PC-9 (cell line): ENCODE measurements around the gene INS. TPM values are rescaled to one million over a fixed set of nuclear protein-coding genes. Genes with fewer than 3 reads are reported as not detected.

ENCODE experiments used
- BruUV-seq: library from RNA; stranded (reverse); fragments of 400-500 nt; replicated peaks from 2 replicates; lab custom pipeline; 2021; lab: Mats Ljungman, UMichigan
- CTCF ChIA-PET: fragments of 300-600 bp; sonication (Branson Sonifier 250); formaldehyde crosslinking; loops from one replicate; lab custom pipeline; 2022; ENCODE audit warnings: antibody characterized with exemption; lab: Charles Lee
- POLR2A ChIA-PET: fragments of 300-600 bp; sonication (Branson Sonifier 250); formaldehyde crosslinking; loops from one replicate; lab custom pipeline; 2022; ENCODE audit warnings: antibody characterized with exemption; ENCODE audit not compliant: unreplicated experiment; lab: Charles Lee
- DNase-seq, 2 experiments: peaks; one replicate each; pipeline versions ENCODE4 v3.0.0 to v3.0.0-alpha.2; 2015 to 2022; ENCODE audit warnings: mixed read lengths in 1 of 2
- H2AFZ ChIP-seq: fragments of 200-600 bp; sonication (generic); 2 replicates; pipeline ENCODE4 v1.8.1; 2017; ENCODE audit warnings: antibody characterized with exemption
- H3F3A ChIP-seq: fragments of 200-600 bp; sonication (generic); 2 replicates; pipeline ENCODE4 v1.8.1; 2017; ENCODE audit warnings: antibody characterized with exemption, mild to moderate bottlenecking, low read depth; ENCODE audit not compliant: insufficient read depth
- H3K27ac ChIP-seq: fragments of 200-600 bp; sonication (generic); 2 replicates; pipeline ENCODE4 v1.6.1; 2016; ENCODE audit warnings: mixed run types
- H3K27me3 ChIP-seq: fragments of 200-600 bp; sonication (generic); 2 replicates; pipeline ENCODE4 v1.6.1; 2016; ENCODE audit warnings: low read depth, mixed run types; ENCODE audit not compliant: insufficient read depth
- H3K36me3 ChIP-seq: fragments of 200-600 bp; sonication (generic); 2 replicates; pipeline ENCODE4 v1.6.1; 2016; ENCODE audit warnings: low read depth, mixed run types
- H3K4me1 ChIP-seq: fragments of 200-600 bp; sonication (generic); replicated peaks from 2 replicates; pipeline ENCODE4 v1.6.1; 2016; ENCODE audit warnings: mixed run types; ENCODE audit not compliant: insufficient read depth
- H3K4me2 ChIP-seq: fragments of 200-600 bp; sonication (generic); 2 replicates; pipeline ENCODE4 v1.6.1; 2017; ENCODE audit warnings: mixed run types
- H3K4me3 ChIP-seq: fragments of 200-600 bp; sonication (generic); 2 replicates; pipeline ENCODE4 v1.6.1; 2016; ENCODE audit warnings: mixed run types
- H3K79me2 ChIP-seq: fragments of 200-600 bp; sonication (generic); 2 replicates; pipeline ENCODE4 v1.6.1; 2017; ENCODE audit warnings: low read depth, mixed run types
- H3K9me2 ChIP-seq: fragments of 200-600 bp; sonication (generic); 2 replicates; pipeline ENCODE4 v1.8.1; 2017; ENCODE audit warnings: mild to moderate bottlenecking; ENCODE audit not compliant: insufficient read depth
- H3K9me3 ChIP-seq: fragments of 200-600 bp; sonication (generic); 2 replicates; pipeline ENCODE4 v1.8.1; 2016; ENCODE audit warnings: low read depth; ENCODE audit not compliant: insufficient read depth
- H4K20me1 ChIP-seq: fragments of 200-600 bp; sonication (generic); 2 replicates; pipeline ENCODE4 v1.8.1; 2017; ENCODE audit not compliant: insufficient read depth
- EZH2 ChIP-seq: fragments of 200-600 bp; sonication (generic); IDR thresholded peaks from 2 replicates; pipeline ENCODE4 v1.8.0; 2017; ENCODE audit warnings: antibody characterized with exemption, low read depth
- intact Hi-C: fragments of 100-400 bp; cut with micrococcal nuclease; formaldehyde crosslinking; loops from one replicate; pipeline ENCODE4 v1.10.0; 2022; ENCODE audit not compliant: unreplicated experiment
- total RNA-seq: library from RNA; stranded (reverse); gene quantifications from 2 replicates; pipeline ENCODE4 v1.2.3, GENCODE V29; 2021
- TF ChIP-seq, protein P1 (sequence below): fragments of 200-600 bp; sonication (generic); conservative IDR thresholded peaks from 2 replicates; pipeline ENCODE4 v1.6.1; 2017; ENCODE audit warnings: mixed run types, antibody characterized with exemption, mild to moderate bottlenecking, moderate library complexity

Gene INS
- total RNA-seq, 1 experiment from 2014 or later = not detected

DNA sequence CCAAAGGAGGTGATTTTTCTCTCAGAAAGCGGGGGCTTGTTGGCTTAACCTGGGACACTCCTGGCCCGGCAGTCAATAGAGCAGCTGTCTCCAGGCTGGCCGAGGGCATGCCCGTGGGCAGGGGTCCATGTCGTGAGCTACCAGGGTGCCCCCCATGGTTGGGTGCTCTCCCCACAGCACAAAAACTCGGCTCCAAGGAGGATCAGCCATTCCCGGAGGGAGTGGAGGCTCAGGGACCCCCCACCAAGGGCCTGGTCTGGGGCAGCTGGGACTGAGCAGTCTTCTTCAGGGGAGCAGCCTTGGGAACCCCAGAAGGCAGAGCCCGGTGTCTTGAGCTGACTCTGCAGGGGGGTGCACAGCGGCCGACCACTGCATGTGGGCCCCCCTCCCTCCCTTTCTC, 31.4 kb upstream of the INS start:
- no peak for DNase-seq
- H3K79me2 ChIP-seq = no peaks in the 10 kb centered on the region
- no peaks in the 10 kb centered on the region for H3K9me3 ChIP-seq
- no TSS peak for BruUV-seq
- H3K36me3 ChIP-seq = no peaks in the 10 kb centered on the region
- H2AFZ ChIP-seq = no peak overlapping the region
- no peak for TF ChIP-seq EZH2
- TF ChIP-seq, protein P1, sequence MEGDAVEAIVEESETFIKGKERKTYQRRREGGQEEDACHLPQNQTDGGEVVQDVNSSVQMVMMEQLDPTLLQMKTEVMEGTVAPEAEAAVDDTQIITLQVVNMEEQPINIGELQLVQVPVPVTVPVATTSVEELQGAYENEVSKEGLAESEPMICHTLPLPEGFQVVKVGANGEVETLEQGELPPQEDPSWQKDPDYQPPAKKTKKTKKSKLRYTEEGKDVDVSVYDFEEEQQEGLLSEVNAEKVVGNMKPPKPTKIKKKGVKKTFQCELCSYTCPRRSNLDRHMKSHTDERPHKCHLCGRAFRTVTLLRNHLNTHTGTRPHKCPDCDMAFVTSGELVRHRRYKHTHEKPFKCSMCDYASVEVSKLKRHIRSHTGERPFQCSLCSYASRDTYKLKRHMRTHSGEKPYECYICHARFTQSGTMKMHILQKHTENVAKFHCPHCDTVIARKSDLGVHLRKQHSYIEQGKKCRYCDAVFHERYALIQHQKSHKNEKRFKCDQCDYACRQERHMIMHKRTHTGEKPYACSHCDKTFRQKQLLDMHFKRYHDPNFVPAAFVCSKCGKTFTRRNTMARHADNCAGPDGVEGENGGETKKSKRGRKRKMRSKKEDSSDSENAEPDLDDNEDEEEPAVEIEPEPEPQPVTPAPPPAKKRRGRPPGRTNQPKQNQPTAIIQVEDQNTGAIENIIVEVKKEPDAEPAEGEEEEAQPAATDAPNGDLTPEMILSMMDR = no peak
- intact Hi-C loops = no loop called here
- ChIA-PET POLR2A (no interaction called here), CTCF (no interaction called here)
- no peak overlapping the region for H3K27ac ChIP-seq
- H3K9me2 ChIP-seq = no peaks in the 10 kb centered on the region
- no peak overlapping the region for H3K4me2 ChIP-seq
- H4K20me1 ChIP-seq = no peaks in the 10 kb centered on the region
- H3K27me3 ChIP-seq = no peaks in the 10 kb centered on the region
- no peak overlapping the region for H3K4me3 ChIP-seq
- H3K4me1 ChIP-seq = no peaks in the 10 kb centered on the region; the same call in 1 of the 2 replicates
- H3F3A ChIP-seq = peaks cover 2% of the 10 kb centered on the region; the same call in 1 of the 2 replicates

DNA sequence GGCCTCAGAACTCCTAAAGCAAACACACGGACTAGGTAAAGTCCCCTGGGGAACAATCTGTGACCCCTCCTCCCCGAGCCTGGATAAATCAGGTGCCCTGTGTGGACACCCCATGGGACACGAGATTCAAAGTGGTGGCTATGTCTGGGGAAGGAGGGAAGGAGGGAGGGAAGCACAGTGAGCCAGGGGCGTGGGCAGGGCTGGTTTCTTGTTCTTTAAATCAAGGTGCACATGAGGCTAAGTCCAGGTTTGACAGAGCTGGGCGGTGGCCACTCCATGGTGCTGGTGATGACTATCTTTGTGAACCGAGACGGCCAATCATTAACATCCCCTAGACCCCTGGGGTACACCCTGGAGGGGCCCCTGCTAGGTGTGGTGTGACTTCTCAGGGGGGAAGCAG, 30.9 kb upstream of the INS start:
- H3K4me1 ChIP-seq = no peaks in the 10 kb centered on the region; the same call in 1 of the 2 replicates
- H4K20me1 ChIP-seq = no peaks in the 10 kb centered on the region
- no peaks in the 10 kb centered on the region for H3K9me2 ChIP-seq
- no peak overlapping the region for H3K4me2 ChIP-seq
- H3K36me3 ChIP-seq = no peaks in the 10 kb centered on the region
- TF ChIP-seq, protein P1 = no peak
- no peak for TF ChIP-seq EZH2
- intact Hi-C loops = no loop called here
- H3K4me3 ChIP-seq = no peak overlapping the region
- no peaks in the 10 kb centered on the region for H3K79me2 ChIP-seq
- POLR2A ChIA-PET = no interaction called here
- peaks cover 6% of the 10 kb centered on the region; the same call in 1 of the 2 replicates for H3F3A ChIP-seq
- no peak overlapping the region for H3K27ac ChIP-seq
- no peak overlapping the region for H2AFZ ChIP-seq
- no peaks in the 10 kb centered on the region for H3K27me3 ChIP-seq
- no peak for DNase-seq
- H3K9me3 ChIP-seq = no peaks in the 10 kb centered on the region
- BruUV-seq = no TSS peak
- CTCF ChIA-PET = no interaction called here

DNA sequence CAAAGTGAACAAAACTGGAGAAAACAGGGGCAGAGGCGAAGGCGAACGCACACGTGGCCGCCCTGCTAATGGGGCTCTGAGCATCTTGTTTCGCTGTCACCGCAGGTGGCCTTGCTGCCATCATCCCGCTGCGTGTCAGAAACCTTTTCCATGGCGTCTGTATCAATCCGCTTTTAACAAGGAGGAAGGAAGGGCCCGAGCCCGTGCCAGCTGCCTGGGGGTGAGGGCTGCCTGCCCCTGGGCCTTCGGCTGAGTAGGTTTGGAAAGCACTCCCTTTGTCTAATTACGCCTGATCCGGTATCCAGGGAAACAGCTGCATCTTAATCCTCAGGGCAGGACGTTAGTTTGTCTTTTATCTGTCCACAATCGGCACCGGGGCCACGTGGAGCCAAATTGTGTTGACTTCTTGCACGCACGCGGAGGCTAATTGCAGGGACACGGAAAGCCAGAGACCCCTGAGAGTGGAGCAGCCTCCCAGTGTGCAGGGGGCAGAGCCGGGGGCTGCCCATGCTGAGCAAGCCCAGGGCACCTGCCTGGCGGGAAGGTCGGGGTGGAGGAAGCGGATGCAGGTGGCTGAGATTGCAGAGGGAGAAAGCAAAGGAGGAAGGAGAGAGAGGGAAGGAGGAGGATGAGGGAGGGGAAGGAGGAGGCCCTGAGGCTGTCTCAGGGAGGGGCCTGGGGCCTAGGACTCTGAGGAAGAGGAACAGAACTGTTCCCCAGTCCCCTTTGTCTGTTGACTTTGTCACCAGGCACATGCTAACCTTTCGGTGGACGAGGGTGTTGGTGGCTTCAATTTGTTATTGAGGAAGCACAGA, 29.9 kb upstream of the INS start:
- H3K9me3 ChIP-seq = no peaks in the 10 kb centered on the region
- no TSS peak for BruUV-seq
- H3F3A ChIP-seq = peaks cover 6% of the 10 kb centered on the region; the same call in 1 of the 2 replicates
- no peak overlapping the region for H3K4me3 ChIP-seq
- H3K79me2 ChIP-seq = no peaks in the 10 kb centered on the region
- intact Hi-C loops = no loop called here
- no peak overlapping the region for H3K4me2 ChIP-seq
- H3K4me1 ChIP-seq = no peaks in the 10 kb centered on the region; the same call in 1 of the 2 replicates
- H3K9me2 ChIP-seq = no peaks in the 10 kb centered on the region
- H2AFZ ChIP-seq = no peak overlapping the region
- ChIA-PET CTCF (no interaction called here), POLR2A (no interaction called here)
- H4K20me1 ChIP-seq = no peaks in the 10 kb centered on the region
- no peak overlapping the region for H3K27ac ChIP-seq
- TF ChIP-seq, protein P1 = no peak
- TF ChIP-seq EZH2 = no peak
- DNase-seq = no peak
- H3K36me3 ChIP-seq = no peaks in the 10 kb centered on the region
- no peaks in the 10 kb centered on the region for H3K27me3 ChIP-seq
